Measurements from ENCODE around the gene PSMD6. TPM values are rescaled to one million over a fixed set of nuclear protein-coding genes. Genes with fewer than 3 reads are reported as not detected.

The PSMD6 gene
- total RNA-seq, 4 donors from 2014 or later: 73.1 to 97.4 (median 79.5) TPM

GRCh38 chr3:64048631-64049061, 25.4 kb upstream of the PSMD6 start:
- no peaks in the 10 kb centered on the region for H3K9me3 ChIP-seq
- H3K36me3 ChIP-seq: no peaks in the 10 kb centered on the region
- TF ChIP-seq POLR2A (IDR thresholded peaks at IDR 0.05) (no peak), EP300 (IDR thresholded peaks at IDR 0.05) (no peak), CTCF (IDR thresholded peaks at IDR 0.05) (no peak), POLR2AphosphoS5 (IDR thresholded peaks at IDR 0.05) (no peak)
- no peak for ATAC-seq
- H3K4me3 ChIP-seq: no peak overlapping the region
- no peaks in the 10 kb centered on the region for H3K4me1 ChIP-seq
- no peaks in the 10 kb centered on the region for H3K27me3 ChIP-seq
- 38 to 70% methylated on average over 3 of the region's 3 CpGs for WGBS, 2 donors (ENCODE audit: low coverage in 1 of 2)
- H3K27ac ChIP-seq: no peak overlapping the region

- WGBS, 2 donors (ENCODE audit: low coverage in 1 of 2): 89 to 91% methylated on average over 3 to 7 of the region's 7 CpGs
- H3K27ac ChIP-seq: no peak overlapping the region
- no peaks in the 10 kb centered on the region for H3K4me1 ChIP-seq
- no peaks in the 10 kb centered on the region for H3K27me3 ChIP-seq
- no peaks in the 10 kb centered on the region for H3K9me3 ChIP-seq
- ATAC-seq: no peak
- no peaks in the 10 kb centered on the region for H3K36me3 ChIP-seq
- no peak overlapping the region for H3K4me3 ChIP-seq
- TF ChIP-seq POLR2A (IDR thresholded peaks at IDR 0.05): no peak
- TF ChIP-seq CTCF (IDR thresholded peaks at IDR 0.05): no peak
- TF ChIP-seq EP300 (IDR thresholded peaks at IDR 0.05): no peak
- TF ChIP-seq POLR2AphosphoS5 (IDR thresholded peaks at IDR 0.05): no peak
Observed at GRCh38 chr3:64047787-64048186, 24.5 kb upstream of the PSMD6 start.

- H3K9me3 ChIP-seq: no peaks in the 10 kb centered on the region
- no peak overlapping the region for H3K27ac ChIP-seq
- TF ChIP-seq POLR2AphosphoS5 (IDR thresholded peaks at IDR 0.05): no peak
- no peak overlapping the region for H3K4me3 ChIP-seq
- no peaks in the 10 kb centered on the region for H3K27me3 ChIP-seq
- no peaks in the 10 kb centered on the region for H3K36me3 ChIP-seq
- ATAC-seq: no peak
- 75 to 87% methylated on average over 4 to 5 of the region's 6 CpGs for whole genome bisulfite sequencing, 2 donors (ENCODE audit: low coverage in 1 of 2)
- H3K4me1 ChIP-seq: no peaks in the 10 kb centered on the region
Observed at GRCh38 chr3:64046996-64047594, 23.8 kb upstream of the PSMD6 start.

GRCh38 chr3:64046592-64046991, 23.3 kb upstream of the PSMD6 start:
- Histone ChIP-seq H3K27ac (no peak overlapping the region), H3K36me3 (no peaks in the 10 kb centered on the region), H3K4me3 (no peak overlapping the region), H3K4me1 (no peaks in the 10 kb centered on the region), H3K9me3 (no peaks in the 10 kb centered on the region), H3K27me3 (no peaks in the 10 kb centered on the region)
- TF ChIP-seq EP300 (IDR thresholded peaks at IDR 0.05): no peak
- no peak for TF ChIP-seq CTCF (IDR thresholded peaks at IDR 0.05)
- no peak for TF ChIP-seq POLR2AphosphoS5 (IDR thresholded peaks at IDR 0.05)
- TF ChIP-seq POLR2A (IDR thresholded peaks at IDR 0.05): no peak
- no peak for ATAC-seq
- 61% methylated on average over 3 of the region's 3 CpGs; no CpG with 5 or more reads in 1 of the 2 donors for WGBS, 2 donors (ENCODE audit: low coverage in 1 of 2)

GRCh38 chr3:64042952-64043351, 19.7 kb upstream of the PSMD6 start:
- H3K4me3 ChIP-seq: no peak overlapping the region
- H3K27me3 ChIP-seq: no peaks in the 10 kb centered on the region
- no peaks in the 10 kb centered on the region for H3K4me1 ChIP-seq
- WGBS, 2 donors (ENCODE audit: low coverage in 1 of 2): 23 to 36% methylated on average over 1 of the region's 1 CpG
- no peak for TF ChIP-seq EP300 (IDR thresholded peaks at IDR 0.05)
- TF ChIP-seq POLR2A (IDR thresholded peaks at IDR 0.05): no peak
- no peak for TF ChIP-seq POLR2AphosphoS5 (IDR thresholded peaks at IDR 0.05)
- no peak for TF ChIP-seq CTCF (IDR thresholded peaks at IDR 0.05)
- no peak overlapping the region for H3K27ac ChIP-seq
- no peaks in the 10 kb centered on the region for H3K9me3 ChIP-seq
- H3K36me3 ChIP-seq: no peaks in the 10 kb centered on the region
- ATAC-seq: no peak
